H1 (cell line): ENCODE results near the gene TTC29. TPM values are rescaled to one million over a fixed set of nuclear protein-coding genes. Genes with fewer than 3 reads are reported as not detected.

Experiments
- BACH1 ChIP-seq: IDR thresholded peaks from 2 replicates; pipeline ENCODE4 v1.6.1; 2012; ENCODE audit warnings: low read length, improper control_type of control experiment
- BRCA1 ChIP-seq: IDR thresholded peaks from 2 replicates; pipeline ENCODE4 v1.6.1; 2012; ENCODE audit warnings: low read depth, low read length, improper control_type of control experiment
- CEBPB ChIP-seq: IDR thresholded peaks from 2 replicates; pipeline ENCODE4 v1.6.1; 2012; ENCODE audit warnings: low read depth, low read length
- CHD7 ChIP-seq: fragments of 300-600 bp; sonication (generic); IDR thresholded peaks from 2 replicates; pipeline ENCODE4 v1.7.1; 2012; ENCODE audit warnings: low read length, moderate library complexity, mild to moderate bottlenecking, inconsistent platforms; ENCODE audit not compliant: insufficient replicate concordance
- E2F6 ChIP-seq: IDR thresholded peaks from 2 replicates; pipeline ENCODE4 v1.6.1; 2012; ENCODE audit warnings: inconsistent platforms
- EP300 ChIP-seq, 2 experiments: IDR thresholded peaks; 1 replicate in 1 of 2; 2 replicates in 1 of 2; pipeline ENCODE4 v1.6.1; 2011 to 2012; ENCODE audit warnings: low read depth in 2 of 2, low read length in 2 of 2, mild to moderate bottlenecking in 2 of 2, borderline replicate concordance in 1 of 2, inconsistent platforms in 1 of 2, moderate library complexity in 1 of 2
- POLR2AphosphoS5 ChIP-seq: IDR thresholded peaks from 2 replicates; pipeline ENCODE4 v1.6.1; 2011; ENCODE audit warnings: low read depth, low read length
- TAF1 ChIP-seq: IDR thresholded peaks from 2 replicates; pipeline ENCODE4 v1.6.1; 2011; ENCODE audit warnings: mild to moderate bottlenecking, low read depth, low read length
- YY1 ChIP-seq: IDR thresholded peaks from 2 replicates; pipeline ENCODE4 v1.6.1; 2011; ENCODE audit warnings: low read depth, mild to moderate bottlenecking, low read length
- polyA plus RNA-seq, 7 experiments: library from polyadenylated mRNA; depleted of rRNA in 3 of 7; stranded (reverse) in 5 of 7; unstranded in 2 of 7; fragments of >200 nt in 5 of 7; fragments of 200-250 nt in 2 of 7; gene quantifications; 1 replicate in 5 of 7; 2 replicates in 1 of 7; 4 replicates in 1 of 7; pipeline versions ENCODE4 v1.2.1 to v1.2.3, GENCODE V29; 2011 to 2013; ENCODE audit warnings: missing spikeins in 2 of 7, mixed read lengths in 2 of 7
- total RNA-seq: library from RNA; stranded (reverse); fragmentation: NEBNext Ultra II Directional; extraction: Animal tissue kit (Norgen Biotek cat#: 25700); gene quantifications from 2 replicates; pipeline ENCODE4 v1.2.1, GENCODE V29; 2021

TTC29 gene
- total and polyA plus RNA-seq, 2 of the 8 experiments (the other 6 are each of a cell fraction or from before 2014, with no cell fraction given) = 0.28 TPM; not detected in 1

GRCh38 chr4:146972036-146972435, 26.4 kb upstream of the TTC29 start (continued):
- no peak for TF ChIP-seq CHD7
- TF ChIP-seq E2F6 = no peak
- TF ChIP-seq BRCA1 = no peak
- no peak for TF ChIP-seq EP300 (IDR thresholded peaks at IDR 0.05; ENCODE audit: borderline replicate concordance in 1 of 2, low read depth in 2 of 2, low read length in 2 of 2)
- no peak for TF ChIP-seq CEBPB
- no peak for TF ChIP-seq YY1
- no peak for TF ChIP-seq POLR2AphosphoS5
- no peak for TF ChIP-seq TAF1
- no peak for TF ChIP-seq BACH1
